ENCODE measurements around the gene NFIX.

NFIX gene

DNA sequence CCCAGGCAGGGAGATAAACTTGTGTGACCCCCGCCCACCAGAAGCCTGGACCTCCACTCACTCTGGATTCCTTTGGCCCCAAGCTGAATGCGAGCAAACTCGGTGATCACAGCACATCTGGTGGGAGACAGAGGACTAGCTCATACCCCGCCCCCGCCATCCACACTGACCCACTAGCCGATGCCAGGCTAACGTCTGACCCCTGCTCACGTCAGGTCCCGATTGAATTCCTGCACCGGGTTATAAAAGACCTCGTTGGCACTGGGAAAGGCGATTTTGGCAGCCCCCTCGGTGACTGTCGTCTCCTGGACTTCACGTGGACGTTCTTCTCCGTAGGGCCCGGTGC lies 120.6 kb downstream of the NFIX start:
- no peak for DNase-seq

- DNase-seq: peak; percentile 93
These were observed 121.3 kb downstream of the NFIX start, which contains the start of gene TRMT1 for GRCh38 chr19:13116282-13117175. Gene TRMT1, minus strand, starts transcription at chr19:13116740. Its CDS starts 341 bp downstream, at chr19:13116399.

GRCh38 chr19:13117176-13117771 lies 122.0 kb downstream of the NFIX start:
- peak; percentile 61 for DNase-seq

GRCh38 chr19:13117772-13118423 lies 122.6 kb downstream of the NFIX start, which contains the start of gene NACC1:
Gene NACC1, plus strand, starts transcription at chr19:13118264. Its CDS starts 16,944 bp downstream, at chr19:13135208.
- peak; percentile 89 for DNase-seq

DNA sequence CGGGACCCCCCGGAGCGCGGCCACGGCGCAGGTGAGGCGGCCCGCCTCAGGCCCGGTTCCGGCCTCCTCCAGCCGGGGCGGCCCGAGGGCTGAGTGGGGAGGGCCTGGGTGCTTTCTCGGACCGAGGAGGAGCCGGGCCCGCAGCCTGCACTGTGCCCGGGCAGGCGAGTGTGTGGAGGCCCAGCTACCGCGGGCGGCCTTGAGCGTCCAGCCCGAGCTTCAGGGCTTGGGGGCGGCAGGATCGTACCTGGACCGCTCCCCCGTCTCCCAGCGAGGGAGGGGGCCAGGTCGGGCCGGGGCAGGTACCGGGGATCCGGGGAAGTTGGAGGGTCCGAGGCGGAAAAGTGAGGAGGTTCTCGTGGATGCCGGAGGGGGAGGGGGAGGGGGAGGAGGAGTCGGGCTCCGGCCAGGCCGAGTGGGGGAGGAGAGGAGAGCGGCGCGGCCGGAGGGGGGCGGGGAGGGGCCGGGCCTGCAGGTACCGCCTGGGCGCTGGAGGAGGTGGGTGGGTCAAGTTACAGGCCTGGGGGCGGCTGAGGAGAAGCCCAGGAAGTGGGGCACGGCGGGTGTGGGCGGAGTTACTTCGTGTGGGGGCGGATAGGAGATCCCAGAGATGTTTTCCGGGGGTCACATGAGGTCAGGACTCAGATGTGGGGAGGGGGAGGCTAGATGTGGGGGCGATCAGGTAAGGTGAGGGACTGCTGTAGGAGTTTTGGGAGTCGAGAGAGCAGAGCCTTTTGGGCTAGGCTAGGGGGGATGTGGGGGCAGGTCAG lies 123.3 kb downstream of the NFIX start:
- peak; percentile 47 for DNase-seq

DNA sequence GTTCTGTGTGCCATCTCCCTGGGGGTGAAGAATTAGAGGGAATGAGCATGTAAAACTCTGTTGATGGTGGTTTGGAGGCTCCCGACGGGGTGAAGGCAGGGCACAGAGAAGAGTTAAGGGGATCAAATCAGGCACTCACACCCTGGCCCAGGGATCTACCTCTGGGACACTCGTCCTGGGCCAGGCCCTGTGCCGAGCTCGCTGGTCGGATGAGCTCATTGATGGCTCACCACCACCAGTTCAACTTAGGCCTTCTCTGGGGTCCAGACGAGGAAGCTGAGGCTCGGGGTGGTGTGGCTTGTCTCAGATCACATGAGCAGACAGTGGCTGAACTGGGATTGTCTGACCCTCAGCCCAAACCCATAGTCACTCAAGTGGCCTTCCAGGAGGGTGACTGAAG lies 124.4 kb downstream of the NFIX start:
- DNase-seq: no peak

DNA sequence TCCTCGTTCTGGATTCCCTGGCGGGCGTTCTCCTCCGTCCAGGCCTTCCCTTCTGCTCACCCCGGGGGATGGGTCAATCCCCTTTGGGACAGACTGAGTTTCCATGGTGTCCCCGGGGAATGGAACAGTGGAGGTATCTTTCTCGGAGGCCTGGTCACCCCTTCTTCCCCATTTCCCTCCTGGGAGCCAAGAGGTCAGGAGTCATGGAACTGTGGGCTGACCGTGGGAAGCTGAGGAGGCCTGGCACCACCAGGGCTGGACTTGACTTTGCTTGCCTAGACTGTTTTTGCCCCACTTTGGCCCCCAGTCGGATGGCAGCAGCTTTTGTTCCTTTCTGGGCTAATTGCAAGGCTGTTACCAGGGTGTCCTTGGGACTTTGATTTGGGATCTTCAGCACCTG lies 124.8 kb downstream of the NFIX start:
- DNase-seq: no peak

- no peak for DNase-seq
These were observed 125.5 kb downstream of the NFIX start for GRCh38 chr19:13120817-13121216.

GRCh38 chr19:13121551-13122274 lies 126.4 kb downstream of the NFIX start:
- DNase-seq: no peak

DNA sequence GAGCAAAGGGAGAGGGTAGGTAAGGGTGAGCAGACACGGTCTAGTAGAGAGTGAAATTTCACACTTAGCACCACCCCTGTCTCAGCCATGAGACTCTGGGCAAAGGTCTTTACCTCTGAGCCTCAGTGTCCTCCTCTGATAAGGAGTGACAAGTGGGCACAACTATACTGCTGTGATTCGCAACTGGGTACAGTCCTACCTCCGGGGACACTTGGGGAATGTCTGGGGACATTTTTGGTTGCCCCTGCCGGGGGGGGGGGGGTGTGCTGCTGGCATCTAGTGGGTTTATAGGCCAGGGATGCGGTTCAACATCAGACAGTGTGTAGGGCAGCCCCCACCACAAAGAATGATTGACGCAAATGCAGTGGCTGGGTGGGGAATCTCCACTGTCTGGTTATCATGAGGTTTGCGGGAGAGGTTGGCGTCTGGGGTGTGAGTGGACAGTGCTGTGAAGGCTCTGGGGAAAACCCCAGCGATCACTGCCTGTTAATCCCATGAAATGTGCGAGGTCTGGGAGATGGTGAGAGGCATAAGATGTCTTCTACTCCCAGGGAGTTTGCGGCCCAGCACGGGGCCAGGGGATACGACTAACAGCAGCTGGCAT lies 127.1 kb downstream of the NFIX start:
- no peak for DNase-seq

GRCh38 chr19:13122980-13123957 lies 128.0 kb downstream of the NFIX start:
- no peak for DNase-seq

GRCh38 chr19:13127051-13127450 lies 131.8 kb downstream of the NFIX start:
- no peak for DNase-seq

DNA sequence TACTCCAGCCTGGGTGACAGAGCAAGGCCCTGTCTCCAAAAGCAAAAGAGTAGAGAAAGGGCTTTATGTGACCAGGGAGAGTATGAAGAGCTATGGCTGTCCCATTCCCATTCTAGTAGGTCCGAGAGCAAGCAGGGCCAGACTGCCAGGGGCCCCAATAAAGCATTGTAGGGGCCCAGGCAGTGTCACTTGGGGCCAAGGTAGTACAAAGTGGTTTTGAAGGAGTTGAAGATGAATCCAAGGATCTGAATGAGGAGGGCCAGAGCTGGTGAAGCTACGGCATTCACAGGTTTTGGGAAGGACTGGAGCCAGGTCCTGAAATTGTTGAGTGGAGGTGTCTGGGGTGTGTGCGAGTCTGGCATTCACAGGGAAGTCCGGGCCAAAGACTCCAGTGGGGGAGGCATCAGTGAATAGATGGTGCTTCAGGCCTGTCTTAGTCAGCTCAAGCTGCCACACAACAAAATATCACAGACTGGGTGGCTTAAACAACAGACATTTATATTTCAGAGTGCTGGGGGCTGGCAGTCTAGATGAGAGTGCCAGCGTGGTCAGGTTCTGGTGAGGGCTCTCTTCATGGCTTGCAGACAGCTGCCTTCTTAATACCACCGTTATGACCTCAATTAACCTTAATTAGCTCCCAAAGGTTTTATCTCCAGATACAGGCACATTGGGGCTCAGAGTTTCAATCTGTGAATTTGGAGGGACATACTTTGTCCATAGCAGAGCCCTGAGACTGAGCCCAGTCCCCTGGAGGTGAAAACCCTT lies 132.7 kb downstream of the NFIX start:
- DNase-seq: no peak

DNA sequence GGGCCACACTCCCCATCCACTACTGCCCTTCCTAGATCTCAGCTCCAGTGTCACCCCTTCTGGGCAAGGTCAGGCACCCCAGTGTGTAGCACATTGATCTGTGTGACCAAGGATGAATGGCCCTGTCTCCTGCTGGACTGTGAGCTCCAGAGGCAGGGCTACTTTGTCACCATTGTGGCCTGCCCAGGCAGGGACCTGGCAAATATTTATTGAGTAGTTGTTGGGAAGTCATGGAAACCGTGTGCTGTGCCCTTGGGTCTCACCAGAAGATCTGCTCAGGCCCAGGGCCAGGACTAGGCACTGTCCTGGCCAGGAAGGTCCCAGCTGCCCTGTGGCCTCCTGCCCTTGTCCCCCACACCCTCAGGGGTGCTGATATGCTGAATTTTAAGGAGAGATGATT lies 133.3 kb downstream of the NFIX start:
- DNase-seq: no peak

DNA sequence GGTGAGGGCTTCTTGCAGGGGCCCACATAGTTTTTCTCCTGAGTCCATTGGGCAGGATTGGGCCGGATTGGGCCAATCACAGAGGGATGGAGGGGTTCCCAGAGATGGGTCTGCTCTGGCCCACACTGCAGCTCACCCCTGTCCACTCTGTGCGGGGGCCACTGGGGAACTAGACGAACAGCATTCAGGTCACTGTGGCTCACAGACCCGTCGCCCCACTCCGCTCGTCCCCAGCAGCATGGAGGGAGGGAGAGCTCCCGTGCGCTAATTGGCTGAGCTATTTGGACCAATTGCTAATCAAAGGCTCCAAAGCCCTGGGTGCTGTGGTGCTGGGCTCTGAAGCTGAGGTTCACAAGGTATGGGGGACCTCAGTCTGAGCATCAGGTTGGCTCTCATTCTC lies 134.1 kb downstream of the NFIX start:
- no peak for DNase-seq

GRCh38 chr19:13130886-13131490 lies 135.7 kb downstream of the NFIX start:
- DNase-seq: no peak

DNA sequence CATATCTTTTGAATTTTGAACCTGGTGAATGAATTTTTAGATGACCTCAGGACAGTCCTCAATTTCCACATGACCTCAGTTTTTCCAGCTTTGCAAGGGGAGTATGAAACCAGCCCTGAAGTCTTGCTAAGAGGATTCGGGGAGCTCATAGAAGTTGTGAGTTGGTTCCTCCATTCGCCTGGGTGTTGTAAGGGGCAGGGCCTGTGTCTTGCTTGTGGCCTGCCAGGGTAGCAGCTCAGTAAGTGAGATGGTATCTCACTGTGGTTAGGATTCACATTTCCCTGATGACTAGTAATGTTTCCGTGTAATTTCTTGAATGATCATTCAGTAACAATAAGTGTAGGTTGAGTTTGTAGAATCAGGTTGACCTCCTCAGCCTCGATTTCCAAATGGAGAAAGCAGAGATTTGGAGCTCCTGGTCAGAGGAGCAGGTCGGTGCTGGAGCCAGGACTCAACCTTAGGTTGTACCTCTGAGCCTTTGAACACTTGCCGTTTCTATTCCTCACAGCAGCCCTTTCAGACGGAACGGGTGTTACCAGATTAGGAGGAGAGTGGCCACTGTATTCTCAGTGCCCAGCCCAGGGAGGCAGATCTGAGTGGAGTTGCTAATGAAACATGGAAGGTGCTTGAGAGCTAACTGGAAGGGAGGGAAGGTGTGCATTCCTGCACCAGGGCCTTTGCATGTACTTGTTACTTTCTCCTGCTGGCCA lies 137.4 kb downstream of the NFIX start:
- no peak for DNase-seq

- DNase-seq: no peak
These were observed 138.1 kb downstream of the NFIX start for GRCh38 chr19:13133241-13133870.
